SKM-1 treated with dmso at 0.1 percent for 144 hours (cell line): ENCODE measurements around the gene GID8.
"Not testable (repeated sequence)": the region's sequence is repeated elsewhere in the genome, so short reads cannot be mapped to it uniquely, and the experiment has no call there.

Source experiments
- DNase-seq: peaks from one replicate; lab custom pipeline; 2025; ENCODE audit not compliant: unreplicated experiment; lab: John Stamatoyannopoulos, UW

Gene GID8

GRCh38 chr20:62921119-62921687, 16.7 kb upstream of the GID8 start:
- peak; percentile 55 for DNase-seq

- DNase-seq = no peak
Measured at GRCh38 chr20:62922451-62922921, 15.5 kb upstream of the GID8 start.

DNA sequence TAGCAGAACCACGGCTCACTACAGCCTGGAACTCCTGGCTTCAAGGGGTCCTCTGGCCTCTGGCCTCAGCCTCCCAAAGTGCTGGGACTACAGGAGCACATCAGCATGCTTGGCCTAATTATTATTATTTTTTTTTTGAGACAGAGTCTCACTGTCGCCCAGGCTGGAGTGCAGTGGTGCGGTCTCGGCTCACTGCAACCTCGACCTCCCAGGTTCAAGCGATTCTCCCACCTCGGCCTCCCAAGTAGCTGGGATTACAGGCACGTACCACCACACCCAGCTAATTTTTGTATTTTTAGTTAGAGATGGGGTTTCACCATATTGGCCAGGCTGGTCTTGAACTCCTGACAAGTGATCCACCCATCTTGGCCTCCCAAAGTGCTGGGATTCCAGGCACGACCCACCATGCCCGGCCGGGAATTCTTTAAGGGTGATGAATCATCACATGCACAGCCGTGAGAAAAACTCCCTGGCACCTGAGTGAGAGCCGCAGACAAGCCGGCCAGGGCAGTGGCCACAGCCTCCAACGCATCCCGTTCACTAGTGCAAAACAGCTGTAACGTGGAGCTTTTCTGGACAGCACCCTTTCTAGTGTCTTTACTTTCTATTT, 14.8 kb upstream of the GID8 start:
- not testable (repeated sequence) for DNase-seq

GRCh38 chr20:62923669-62924441, 14.1 kb upstream of the GID8 start:
- DNase-seq = no peak

- DNase-seq = no peak
Measured at GRCh38 chr20:62924442-62925075, 13.4 kb upstream of the GID8 start.

DNA sequence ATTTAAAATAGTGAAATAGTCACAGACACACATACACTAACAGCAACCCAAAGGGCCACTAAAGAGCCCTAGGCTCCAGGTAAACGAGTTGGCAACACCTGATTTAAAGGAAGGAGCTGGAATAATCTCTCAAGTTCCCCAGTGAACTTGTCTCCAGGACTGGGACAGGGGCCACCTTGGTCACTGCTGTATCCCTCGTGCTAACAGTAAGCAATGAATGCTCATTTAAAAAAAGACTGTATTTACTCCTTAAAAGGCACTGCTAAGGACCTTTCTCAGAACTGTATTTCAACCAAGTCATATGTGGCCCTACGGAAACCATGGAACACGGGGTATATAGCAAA, 12.9 kb upstream of the GID8 start:
- no peak for DNase-seq

DNA sequence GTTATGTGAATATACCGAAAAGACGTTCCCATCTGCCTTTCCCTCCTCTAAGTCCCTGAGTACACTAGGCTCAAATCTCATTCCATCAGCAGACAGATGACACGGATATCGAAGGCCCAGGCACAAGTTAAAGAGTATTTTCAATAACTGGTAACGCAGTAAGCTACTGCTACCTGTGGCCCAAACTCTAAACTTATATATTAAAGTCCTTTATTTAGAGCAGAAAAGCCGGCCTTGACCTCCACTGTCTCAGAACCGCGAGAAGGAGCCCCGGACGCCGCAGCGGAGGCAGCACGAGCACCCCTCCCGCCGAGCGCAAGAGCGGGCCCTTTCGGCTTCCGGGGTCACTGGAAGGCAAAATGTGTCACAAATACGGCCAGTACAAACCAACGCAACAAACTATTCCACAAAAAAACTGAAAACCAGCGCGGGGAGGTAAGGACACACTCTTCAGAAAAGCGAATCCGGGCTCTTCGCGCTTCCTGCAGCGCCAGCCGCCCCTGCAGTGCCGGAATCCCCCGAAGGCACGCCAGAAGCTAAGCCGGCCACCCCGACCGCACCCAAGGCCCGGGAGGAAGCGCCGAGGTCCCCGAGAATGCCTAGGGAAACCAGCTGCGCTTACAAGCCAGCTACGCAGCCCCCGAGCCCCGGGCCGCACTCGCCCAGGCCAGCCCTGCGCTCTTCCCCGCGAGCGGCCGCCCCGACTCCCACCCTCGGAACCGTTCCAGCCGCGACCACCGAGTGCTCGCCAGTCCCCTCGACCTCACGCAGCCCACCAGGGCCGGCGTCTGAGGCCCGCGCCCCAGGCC, 12.3 kb upstream of the GID8 start:
- DNase-seq = no peak

DNA sequence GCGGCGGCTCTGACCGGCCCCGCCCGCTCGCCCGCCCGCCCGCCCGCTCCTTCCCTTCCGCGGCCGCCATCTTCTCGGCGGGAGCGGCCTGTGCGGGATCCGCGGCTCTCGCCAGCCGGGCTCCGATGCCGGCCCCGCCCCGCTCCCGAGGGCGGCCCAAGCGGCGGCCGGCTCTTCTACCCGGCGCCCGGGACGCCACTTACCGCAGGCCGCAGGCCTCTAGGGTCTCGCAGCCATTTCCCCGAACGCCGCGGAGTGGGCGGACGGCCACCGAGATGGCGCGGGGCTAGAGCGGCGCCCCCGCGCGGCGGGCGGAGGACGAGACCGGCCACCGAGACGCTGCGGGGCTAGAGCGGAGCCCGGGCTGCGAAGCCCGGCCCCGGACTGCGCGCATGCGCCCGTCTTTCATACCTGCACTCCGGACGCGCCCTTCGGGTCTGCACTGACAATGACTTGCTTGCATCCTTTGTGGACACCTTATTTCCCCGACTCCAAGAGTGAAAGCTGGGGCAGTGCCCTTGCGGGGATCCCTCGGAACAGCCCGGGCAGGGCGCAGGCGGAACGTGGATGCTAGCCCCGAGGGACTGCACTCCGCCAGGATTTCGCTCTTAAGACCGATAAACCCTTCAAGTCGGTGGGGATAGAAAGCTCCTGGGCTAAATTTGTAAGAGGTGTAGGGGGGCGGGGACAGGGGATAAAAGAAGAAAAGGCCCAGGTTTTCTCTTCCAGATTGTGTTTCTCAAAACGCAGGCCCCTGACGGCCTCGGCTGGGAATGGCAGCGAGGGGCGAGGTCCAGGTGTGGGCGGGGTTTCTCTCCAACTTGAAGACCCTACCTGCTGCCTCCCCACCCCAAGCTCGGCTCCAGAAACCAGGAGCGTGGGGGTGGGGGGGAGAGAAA, 11.5 kb upstream of the GID8 start, which contains the start of gene DIDO1:
Gene DIDO1 (minus strand): TSS at position 277 of the 899 bp plus-strand sequence.
- peak; percentile 68 for DNase-seq

GRCh38 chr20:62927128-62927705, 10.7 kb upstream of the GID8 start:
- no peak for DNase-seq

DNA sequence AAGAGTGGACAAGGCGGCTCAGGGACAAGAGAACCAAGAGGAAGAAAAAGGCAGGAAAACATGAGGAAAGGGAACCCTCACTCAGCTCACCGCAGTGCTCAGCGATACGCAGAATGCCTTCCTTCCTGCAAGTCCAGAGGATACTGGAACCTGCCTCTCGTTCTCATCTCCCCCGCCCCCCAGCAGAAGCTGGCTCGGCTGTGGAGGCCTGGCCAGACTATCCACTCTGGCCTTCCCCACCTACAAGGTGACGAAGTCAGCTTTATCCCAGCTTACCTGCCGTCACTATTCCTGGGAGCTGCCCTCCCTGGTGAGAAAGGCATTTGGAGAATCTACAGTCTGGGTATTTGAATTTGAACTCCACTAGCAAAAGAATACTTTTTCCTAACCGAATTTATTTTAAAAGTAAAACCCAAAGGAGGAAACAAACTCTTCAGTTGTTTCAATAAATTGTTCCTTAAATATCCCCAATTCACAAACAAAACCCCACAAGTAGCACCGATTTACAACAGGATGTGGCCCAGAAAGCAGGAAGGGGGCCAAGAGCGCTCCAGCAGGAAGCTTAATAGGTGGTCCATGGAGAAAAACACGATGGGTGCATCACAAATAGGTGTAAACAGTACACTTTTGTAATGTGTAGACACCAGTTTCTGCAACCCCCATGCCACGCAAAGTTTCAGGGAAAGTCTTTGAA, 9.6 kb upstream of the GID8 start:
- no peak for DNase-seq

DNA sequence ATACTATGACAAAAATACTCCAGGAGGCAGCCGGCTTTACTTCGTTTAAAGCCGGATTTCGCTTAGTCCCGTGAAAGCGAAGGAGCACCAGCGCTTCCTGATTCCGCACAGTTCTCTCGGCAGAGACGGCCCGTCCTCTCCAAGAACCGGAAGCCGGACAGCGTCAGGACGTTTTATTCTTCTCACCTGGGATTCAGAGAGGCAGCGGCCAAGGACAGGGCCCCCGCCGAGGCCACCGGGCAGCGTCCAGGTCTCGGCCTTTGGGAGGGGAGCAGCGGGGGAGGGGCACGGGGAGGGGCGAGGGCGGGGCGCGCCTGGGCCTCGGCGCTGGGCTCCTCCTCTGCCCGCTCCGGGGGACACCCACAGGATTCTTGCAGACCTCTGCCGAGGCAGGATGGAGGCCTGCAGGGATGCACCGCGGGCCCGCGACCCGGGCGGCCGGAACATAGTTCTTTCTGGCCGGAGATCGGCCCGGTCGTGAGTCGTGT, 8.9 kb upstream of the GID8 start:
- DNase-seq = no peak

- DNase-seq = no peak
Measured at GRCh38 chr20:62931464-62931863, 6.5 kb upstream of the GID8 start.

DNA sequence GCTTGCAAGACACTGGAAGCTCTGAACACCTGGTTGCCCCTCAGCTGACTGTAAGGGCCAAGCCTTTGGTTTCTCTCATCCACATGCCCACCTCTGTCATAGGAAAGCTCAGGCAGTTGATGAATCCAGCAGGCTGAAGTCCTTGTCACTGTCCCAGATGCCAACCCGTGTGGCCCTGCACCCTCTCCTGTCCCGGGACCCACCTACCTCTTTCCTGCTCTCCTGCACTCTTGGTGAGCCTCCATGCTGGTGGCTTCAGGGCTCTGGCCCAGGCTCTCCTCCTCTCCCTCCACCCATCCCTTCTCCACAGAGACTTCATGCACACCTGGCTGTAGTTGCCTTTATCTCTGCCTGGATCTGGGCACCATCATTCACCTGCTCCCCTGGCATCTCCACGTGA, 4.0 kb upstream of the GID8 start:
- DNase-seq = no peak

DNA sequence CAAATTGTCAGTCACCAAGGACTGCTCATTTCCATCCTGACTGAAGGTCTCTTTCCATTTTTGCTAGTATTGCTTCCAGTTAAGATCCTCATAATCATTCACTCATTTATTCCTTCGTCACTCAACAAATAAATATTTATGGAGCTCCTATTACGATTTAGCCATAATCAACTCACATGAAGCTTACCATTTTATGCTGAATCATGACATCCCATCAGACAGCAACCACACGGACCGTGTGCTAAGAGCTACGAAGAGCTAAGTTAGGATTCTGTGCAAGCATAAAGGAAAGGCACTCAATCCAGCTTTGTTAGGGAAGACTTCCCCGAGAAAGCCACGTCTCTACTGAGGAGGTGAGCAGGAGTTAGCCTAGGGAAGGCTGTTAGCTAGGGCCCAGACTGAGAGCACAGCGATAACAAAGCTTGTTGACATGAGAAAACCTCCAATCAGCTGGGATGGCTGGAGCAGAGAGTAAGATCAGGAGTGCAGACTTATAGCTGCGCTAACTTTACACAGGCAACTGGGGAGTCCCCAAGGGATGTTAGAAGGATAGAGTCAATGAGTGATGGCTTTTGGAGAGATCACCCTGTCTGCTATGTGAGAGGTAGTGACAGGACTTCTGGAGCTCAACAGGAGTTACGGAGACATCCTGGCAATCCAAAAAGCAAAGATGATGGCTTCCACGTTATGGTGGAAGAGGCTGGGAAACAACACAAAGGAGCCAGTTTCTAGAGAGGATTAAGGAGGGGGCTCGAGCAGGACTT, 2.6 kb upstream of the GID8 start:
- DNase-seq = no peak

DNA sequence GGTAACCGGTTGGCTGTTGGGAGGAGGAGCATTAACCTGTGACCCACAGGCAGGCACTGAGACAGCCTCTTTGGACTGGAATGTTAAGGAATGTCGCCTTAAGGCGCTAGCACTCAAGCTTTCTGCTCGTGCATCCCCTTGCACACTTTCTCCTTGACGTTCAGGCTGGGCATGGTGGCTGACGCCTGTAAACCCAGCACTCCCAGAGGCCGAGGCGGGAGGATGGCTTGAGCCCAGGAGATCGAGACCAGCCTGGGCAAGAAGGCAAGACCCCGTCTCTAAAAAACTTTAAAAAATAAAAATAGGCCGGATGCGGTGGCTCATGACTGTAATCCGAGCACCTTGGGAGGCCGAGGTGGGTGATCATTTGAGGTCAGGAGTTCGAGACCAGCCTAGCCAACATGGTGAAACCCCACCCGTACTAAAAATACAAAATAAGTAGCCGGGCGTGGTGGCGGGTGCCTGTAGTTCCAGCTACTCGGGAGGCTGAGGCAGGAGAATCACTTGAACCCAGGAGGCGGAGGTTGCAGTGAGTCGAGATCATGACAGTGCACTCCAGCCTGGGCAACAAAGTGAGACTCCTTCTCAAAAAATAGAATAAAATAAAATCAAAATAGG, 1.9 kb upstream of the GID8 start:
- DNase-seq = no peak

DNA sequence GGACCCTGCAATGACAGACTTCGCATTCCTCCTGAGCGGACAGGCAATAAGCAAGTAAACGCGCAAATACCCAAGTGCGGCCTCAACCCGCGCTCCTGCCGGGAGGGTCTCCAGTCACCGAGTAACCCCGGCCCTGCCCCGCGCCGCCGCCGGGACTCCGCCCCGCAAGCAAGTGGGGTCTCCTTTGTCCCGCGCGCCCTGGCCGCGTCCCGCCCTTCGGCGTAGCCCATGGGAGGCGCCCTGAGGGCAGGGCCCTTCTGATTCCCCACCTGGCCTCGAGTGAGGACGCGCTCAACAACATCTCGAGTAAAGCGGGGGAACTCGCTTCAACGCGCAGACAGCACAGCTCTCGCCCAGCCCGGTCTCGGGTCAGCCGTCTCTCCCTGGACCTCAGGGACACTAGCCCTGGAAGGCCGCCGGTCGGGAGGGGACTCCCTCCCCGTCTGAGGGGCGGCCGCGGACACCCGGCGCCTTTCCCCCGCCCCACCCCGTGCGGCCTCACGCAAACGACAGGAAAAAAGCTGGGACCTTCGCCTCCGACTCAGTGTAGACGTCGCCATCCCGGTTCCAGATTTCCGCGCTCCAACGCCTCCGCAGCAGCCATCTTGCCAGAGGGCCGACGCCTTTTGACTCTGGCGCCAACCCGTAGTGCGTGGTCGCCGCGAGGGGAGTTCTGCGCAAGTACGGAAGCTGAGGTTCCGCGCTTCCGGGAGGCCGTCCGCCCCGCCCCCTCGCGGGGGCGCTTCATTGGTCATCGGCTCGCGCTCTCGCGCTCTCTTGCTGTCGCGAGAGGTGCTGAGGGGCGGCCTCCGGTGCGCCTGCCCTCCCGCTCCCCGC, 461 bp upstream of the GID8 start:
- DNase-seq = peak; percentile 93

DNA sequence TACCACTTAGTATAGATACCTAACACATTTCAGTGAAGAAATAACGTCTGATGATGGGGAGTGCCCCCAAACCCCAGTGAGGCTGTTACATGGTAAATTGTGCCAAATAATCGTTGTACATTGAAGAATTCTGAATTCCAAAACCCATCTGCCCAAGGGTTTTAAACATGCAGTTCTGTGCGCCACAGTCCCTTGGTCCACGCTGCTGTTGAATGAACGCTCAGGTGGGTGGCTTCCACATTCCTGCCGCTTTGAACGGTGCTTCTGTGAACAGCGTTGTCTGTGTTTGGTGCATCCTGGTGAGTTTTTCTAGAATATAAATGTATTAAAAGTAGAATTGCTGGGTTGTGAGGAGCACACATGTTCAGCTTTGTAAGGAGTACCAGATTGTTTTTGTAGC, 2.9 kb downstream of the GID8 start:
- no peak for DNase-seq
